Keratinocyte (primary cell): ENCODE measurements around the gene P4HB. TPM values are rescaled to one million over a fixed set of nuclear protein-coding genes. Genes with fewer than 3 reads are reported as not detected.
A peak's percentile ranks its signal among the peaks of the same experiment; 100 is the strongest.
"Not testable (repeated sequence)": the region's sequence is repeated elsewhere in the genome, so short reads cannot be mapped to it uniquely, and the experiment has no call there.

Experiments used
- DNase-seq: peaks from one replicate; pipeline ENCODE4 v3.0.0-alpha.2; 2011; ENCODE audit warnings: low read depth, missing footprints, low spot score
- FAIRE-seq: peaks from 2 replicates; lab custom pipeline; 2011; peaks lifted over from hg19 to GRCh38; lab: Jason Lieb, UNC
- H2AFZ ChIP-seq: 2 replicates; pipeline ENCODE4 v1.6.0; 2012; ENCODE audit warnings: low read length, control low read depth, inconsistent platforms; ENCODE audit not compliant: control insufficient read depth
- H3K27ac ChIP-seq: 2 replicates; pipeline ENCODE4 v1.5.1; 2011; ENCODE audit warnings: low read length; ENCODE audit not compliant: control insufficient read depth, insufficient read depth
- H3K27me3 ChIP-seq: 3 replicates; pipeline ENCODE4 v1.6.0; 2011; ENCODE audit warnings: low read length; ENCODE audit not compliant: control insufficient read depth, insufficient read depth; ENCODE audit errors: extremely low read depth
- H3K36me3 ChIP-seq, 2 experiments: 2 replicates in 1 of 2; 3 replicates in 1 of 2; pipeline ENCODE4 v1.5.1; 2011; ENCODE audit warnings: low read length in 2 of 2, mild to moderate bottlenecking in 1 of 2; ENCODE audit not compliant: control insufficient read depth in 2 of 2, insufficient read depth in 2 of 2; ENCODE audit errors: extremely low read depth in 1 of 2
- H3K4me1 ChIP-seq: 3 replicates; pipeline ENCODE4 v1.5.1; 2011; ENCODE audit warnings: low read length; ENCODE audit not compliant: control insufficient read depth, insufficient read depth; ENCODE audit errors: extremely low read depth
- H3K4me2 ChIP-seq: 3 replicates; pipeline ENCODE4 v1.6.0; 2011; ENCODE audit warnings: low read depth, low read length; ENCODE audit not compliant: control insufficient read depth, insufficient read depth; ENCODE audit errors: extremely low read depth
- H3K4me3 ChIP-seq, 3 experiments: fragments of 200-600 bp in 1 of 3; sonication (generic) in 1 of 3; 2 replicates in 2 of 3; 3 replicates in 1 of 3; pipeline ENCODE4 v1.5.1; 2011 to 2016; ENCODE audit warnings: low read length in 3 of 3, mild to moderate bottlenecking in 3 of 3, control low read depth in 2 of 3, inconsistent platforms in 1 of 3, low read depth in 1 of 3, mixed read lengths in 1 of 3, mixed run types in 1 of 3, moderate library complexity in 1 of 3; ENCODE audit not compliant: control insufficient read depth in 2 of 3, insufficient read depth in 2 of 3; ENCODE audit errors: extremely low read depth in 1 of 3
- H3K79me2 ChIP-seq: 2 replicates; pipeline ENCODE4 v1.6.0; 2012; ENCODE audit warnings: low read length; ENCODE audit not compliant: control insufficient read depth, insufficient read depth
- H3K9ac ChIP-seq: 3 replicates; pipeline ENCODE4 v1.6.0; 2011; ENCODE audit warnings: low read length; ENCODE audit not compliant: control insufficient read depth, insufficient read depth; ENCODE audit errors: extremely low read depth
- H3K9me1 ChIP-seq: 3 replicates; pipeline ENCODE4 v1.6.0; 2011; ENCODE audit warnings: low read length; ENCODE audit not compliant: control insufficient read depth, insufficient read depth; ENCODE audit errors: extremely low read depth
- H3K9me3 ChIP-seq: 2 replicates; pipeline ENCODE4 v1.5.1; 2012; ENCODE audit warnings: low read depth, low read length; ENCODE audit not compliant: control insufficient read depth
- H4K20me1 ChIP-seq: 3 replicates; pipeline ENCODE4 v1.6.0; 2011; ENCODE audit warnings: low read length; ENCODE audit not compliant: control insufficient read depth, insufficient read depth; ENCODE audit errors: extremely low read depth
- CTCF ChIP-seq, 3 experiments: IDR thresholded peaks in 1 of 3; conservative IDR thresholded peaks in 1 of 3; optimal IDR thresholded peaks in 1 of 3; 2 replicates in 2 of 3; 3 replicates in 1 of 3; pipeline versions ENCODE3 to v1.5.1; 2011; ENCODE audit warnings: low read length in 3 of 3, mild to moderate bottlenecking in 3 of 3, moderate library complexity in 2 of 3, control low read depth in 1 of 3, inconsistent platforms in 1 of 3; ENCODE audit not compliant: insufficient read depth in 2 of 3; ENCODE audit errors: extremely low read depth in 1 of 3
- EZH2 ChIP-seq: IDR thresholded peaks from one replicate; pipeline ENCODE4 v1.6.1; 2012; ENCODE audit warnings: inconsistent platforms, mild to moderate bottlenecking, low read length, moderate library complexity
- dilution Hi-C: fragments of 300-500 bp; cut with MboI; formaldehyde crosslinking; loops from one replicate; pipeline ENCODE4 v1.7.0; 2020; ENCODE audit warnings: low sequenced_read_pairs; ENCODE audit not compliant: extremely low pct_ligation_motif_present
- polyA plus RNA-seq, 5 experiments: library from polyadenylated mRNA; depleted of rRNA in 3 of 5; stranded (reverse) in 3 of 5; stranded (forward) in 1 of 5; unstranded in 1 of 5; fragments of >200 nt; gene quantifications; 1 replicate in 1 of 5; 2 replicates in 3 of 5; 3 replicates in 1 of 5; pipeline versions ENCODE4 v1.2.1 to v1.2.3, GENCODE V29; 2011 to 2012; ENCODE audit warnings: missing spikeins in 2 of 5, low read depth in 1 of 5, low replicate concordance in 1 of 5

The P4HB gene
- polyA plus RNA-seq, 1 donor (not counting 4 experiments of a cell fraction or from before 2014, with no cell fraction given): 149 TPM

- no peak overlapping the region for H2AFZ ChIP-seq
- no peak for DNase-seq
Observed at GRCh38 chr17:81841866-81842265, 18.5 kb downstream of the P4HB start.

GRCh38 chr17:81840826-81841778 is 19.2 kb downstream of the P4HB start:
- Histone ChIP-seq H3K27ac (peak overlapping the region; percentile 71), H3K36me3 (peaks cover 27 to 36% of the 10 kb centered on the region in 2 experiments), H3K27me3 (no peaks in the 10 kb centered on the region), H3K9me3 (no peaks in the 10 kb centered on the region), H3K4me3 (peak overlapping the region in 2 of 3 experiments; percentile 8 to 35), H4K20me1 (peaks cover 2% of the 10 kb centered on the region), H3K9ac (peak overlapping the region; percentile 67), H3K9me1 (no peaks in the 10 kb centered on the region), H2AFZ (peak overlapping the region; percentile 59), H3K4me1 (peaks cover 36% of the 10 kb centered on the region), H3K79me2 (no peaks in the 10 kb centered on the region), H3K4me2 (peak overlapping the region; percentile 76)
- FAIRE-seq (peak; percentile 59), DNase-seq (peak; percentile 65)
- TF ChIP-seq EZH2 (no peak), CTCF (optimal IDR thresholded peaks at IDR 0.05 in 1 of 3, IDR thresholded peaks at IDR 0.05 in 1 of 3, conservative IDR thresholded peaks at IDR 0.05 in 1 of 3; ENCODE audit: extremely low read depth in 1 of 3, insufficient read depth in 2 of 3, low read length in 3 of 3) (no peak)
- dilution Hi-C loops: no loop called here

More at GRCh38 chr17:81841866-81842265, 18.5 kb downstream of the P4HB start:
- H3K9me1 ChIP-seq: no peaks in the 10 kb centered on the region
- peaks cover 36% of the 10 kb centered on the region for H3K4me1 ChIP-seq
- no peak for FAIRE-seq
- no peaks in the 10 kb centered on the region for H3K9me3 ChIP-seq
- peak overlapping the region; percentile 71 for H3K27ac ChIP-seq
- H4K20me1 ChIP-seq: peaks cover 2% of the 10 kb centered on the region
- H3K36me3 ChIP-seq: peaks cover 33 to 43% of the 10 kb centered on the region in 2 experiments
- H3K27me3 ChIP-seq: no peaks in the 10 kb centered on the region
- peak overlapping the region in 2 of 3 experiments; percentile 16 to 31 for H3K4me3 ChIP-seq
- peak overlapping the region; percentile 76 for H3K4me2 ChIP-seq
- peak overlapping the region; percentile 67 for H3K9ac ChIP-seq
- TF ChIP-seq CTCF (optimal IDR thresholded peaks at IDR 0.05 in 1 of 3, IDR thresholded peaks at IDR 0.05 in 1 of 3, conservative IDR thresholded peaks at IDR 0.05 in 1 of 3; ENCODE audit: extremely low read depth in 1 of 3, insufficient read depth in 2 of 3, low read length in 3 of 3) (no peak), EZH2 (no peak)
- dilution Hi-C loops: no loop called here
- H3K79me2 ChIP-seq: no peaks in the 10 kb centered on the region

- H3K9me1 ChIP-seq, H3K9ac ChIP-seq, dilution Hi-C loops, H3K27me3 ChIP-seq, H3K79me2 ChIP-seq, H3K4me3 ChIP-seq, H3K9me3 ChIP-seq, H4K20me1 ChIP-seq, H2AFZ ChIP-seq, H3K4me2 ChIP-seq, DNase-seq, H3K27ac ChIP-seq, FAIRE-seq: not testable (repeated sequence)
- H3K4me1 ChIP-seq: peaks cover 36% of the 10 kb centered on the region
- H3K36me3 ChIP-seq: peaks cover 17 to 28% of the 10 kb centered on the region in 2 experiments
Observed at GRCh38 chr17:81840059-81840458, 20.3 kb downstream of the P4HB start.
